ENCODE data around the gene EBF3.

EBF3 gene

DNA sequence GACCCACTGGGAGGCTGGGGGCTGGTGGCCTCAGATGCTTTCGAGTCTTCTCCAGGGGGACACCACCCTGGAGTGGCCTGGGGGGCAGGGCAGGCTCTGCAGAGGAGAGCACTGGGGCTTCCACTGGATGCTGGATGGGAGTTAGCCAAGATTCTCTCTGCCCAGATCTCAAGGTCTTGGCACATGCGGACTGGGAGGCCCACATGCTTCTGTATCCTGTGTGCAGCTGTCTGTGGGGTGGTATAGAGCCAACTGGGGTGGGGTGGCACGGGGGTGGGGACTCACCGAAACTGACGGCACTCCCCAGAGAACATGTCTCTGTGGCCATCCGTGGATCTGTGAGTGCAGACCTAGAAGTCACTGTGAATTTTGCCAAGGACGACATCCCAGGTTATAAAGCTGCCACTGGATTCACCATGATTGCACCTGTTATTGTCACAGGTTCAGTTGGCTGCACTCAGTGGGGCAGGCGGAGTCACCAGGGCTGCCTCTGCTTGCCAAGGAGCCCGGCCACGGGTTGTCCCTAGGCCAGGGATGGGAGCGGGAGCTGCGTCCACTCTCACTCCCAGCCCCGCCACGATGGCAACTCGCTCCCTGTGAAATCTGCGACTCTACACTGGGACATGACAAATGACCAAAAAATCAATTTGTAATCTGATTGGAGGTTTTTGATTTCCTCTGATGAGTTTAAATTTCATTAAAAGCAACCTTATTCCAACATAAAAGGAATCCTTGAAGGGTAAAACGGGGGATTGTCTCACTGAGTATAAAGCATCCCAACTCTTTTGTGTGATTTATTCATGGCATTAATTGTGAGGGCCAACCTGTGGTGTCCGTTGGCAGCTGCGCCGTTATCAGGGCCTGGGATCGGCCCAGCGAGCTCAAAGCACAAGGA, 131.3 kb downstream of the EBF3 start:
- no peak for DNase-seq (ENCODE audit: low read depth)

- no peak for DNase-seq (ENCODE audit: low read depth)
Observed at GRCh38 chr10:129831150-129831549, 132.9 kb downstream of the EBF3 start.

DNA sequence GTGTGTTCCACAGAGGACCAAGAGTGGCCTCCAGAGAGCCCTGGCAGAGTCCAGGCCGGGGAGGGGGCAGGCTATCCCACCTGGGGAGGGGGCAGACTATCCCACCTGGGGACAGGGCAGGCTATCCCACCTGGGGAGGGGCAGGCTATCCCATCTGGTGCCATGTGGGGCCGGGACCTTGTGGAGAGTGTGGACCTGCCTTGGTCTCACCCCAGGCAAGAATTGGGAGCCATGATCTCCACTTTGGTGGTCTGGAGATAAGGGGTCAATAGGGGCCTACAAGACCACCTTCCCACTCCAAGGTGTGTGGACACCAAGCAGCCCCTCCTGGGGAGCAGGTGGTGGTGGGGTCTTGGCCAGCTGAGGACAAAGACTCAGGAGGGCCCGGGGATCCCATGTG, 138.2 kb downstream of the EBF3 start:
- no peak for DNase-seq (ENCODE audit: low read depth)

- DNase-seq (ENCODE audit: low read depth) = no peak
Observed at GRCh38 chr10:129825221-129825620, 138.9 kb downstream of the EBF3 start.

DNA sequence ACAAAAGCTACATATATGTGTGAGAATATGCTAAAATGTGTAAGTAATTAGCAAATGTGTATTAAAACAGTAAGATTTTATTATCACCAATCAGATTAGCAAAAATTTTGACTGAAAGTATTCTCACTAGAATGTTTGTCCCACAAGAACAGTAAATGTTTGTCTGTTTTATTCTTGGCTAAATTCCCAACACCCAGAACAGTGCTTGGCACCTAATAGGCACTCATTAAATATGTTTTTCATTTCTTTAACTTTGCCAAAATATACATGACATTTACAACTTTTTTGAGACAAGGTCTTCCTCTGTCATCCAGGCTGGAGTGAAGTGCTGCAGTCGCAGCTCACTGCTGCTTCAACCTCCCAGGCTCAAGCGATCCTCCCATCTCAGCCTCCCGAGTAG, 143.6 kb downstream of the EBF3 start:
- no peak for DNase-seq (ENCODE audit: low read depth)

DNA sequence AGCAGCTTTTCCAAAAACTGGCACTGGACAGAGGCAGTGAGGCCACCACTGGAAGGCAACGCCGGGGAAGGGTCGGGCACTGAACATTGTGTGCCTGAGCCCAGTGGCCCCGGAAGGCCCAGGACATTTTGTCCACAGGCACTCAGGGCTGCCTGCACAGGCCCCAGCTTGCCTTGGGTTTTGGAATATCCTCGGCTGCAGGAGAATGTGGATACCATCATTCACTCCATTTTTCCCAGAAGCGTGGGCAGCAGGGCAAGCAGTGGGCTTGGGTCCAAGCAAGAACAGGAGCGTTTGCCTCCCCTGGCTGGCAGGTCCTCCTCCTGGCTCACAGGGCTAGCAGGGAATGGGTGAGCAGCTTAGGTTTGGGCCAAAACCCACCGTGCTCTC, 147.4 kb downstream of the EBF3 start:
- DNase-seq (ENCODE audit: low read depth) = no peak

- no peak for DNase-seq (ENCODE audit: low read depth)
Observed at GRCh38 chr10:129815898-129816655, 148.0 kb downstream of the EBF3 start.

- no peak for DNase-seq (ENCODE audit: low read depth)
Observed at GRCh38 chr10:129814681-129815646, 149.1 kb downstream of the EBF3 start.

GRCh38 chr10:129812398-129812797, 151.7 kb downstream of the EBF3 start:
- DNase-seq (ENCODE audit: low read depth) = no peak

DNA sequence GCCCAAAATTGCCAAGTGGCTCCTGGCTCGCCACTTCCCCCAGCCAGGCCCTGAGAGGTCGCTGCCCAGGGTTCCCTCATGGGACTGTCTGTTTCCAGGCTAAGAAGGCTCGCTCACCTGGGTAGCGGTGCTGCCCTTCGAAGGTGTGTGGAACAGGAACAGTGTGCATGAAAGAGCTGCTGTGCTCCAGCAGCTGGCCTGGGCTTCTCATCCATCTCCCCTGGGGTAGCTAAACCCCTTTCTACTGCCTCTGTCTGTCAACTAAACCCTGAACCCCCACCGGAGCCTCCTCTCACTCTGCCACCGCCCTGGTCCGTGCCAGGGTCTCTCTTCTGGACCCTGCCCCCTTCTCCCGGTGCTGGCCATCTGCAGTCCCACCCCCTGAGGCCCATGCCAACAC, 152.9 kb downstream of the EBF3 start:
- no peak for DNase-seq (ENCODE audit: low read depth)

DNA sequence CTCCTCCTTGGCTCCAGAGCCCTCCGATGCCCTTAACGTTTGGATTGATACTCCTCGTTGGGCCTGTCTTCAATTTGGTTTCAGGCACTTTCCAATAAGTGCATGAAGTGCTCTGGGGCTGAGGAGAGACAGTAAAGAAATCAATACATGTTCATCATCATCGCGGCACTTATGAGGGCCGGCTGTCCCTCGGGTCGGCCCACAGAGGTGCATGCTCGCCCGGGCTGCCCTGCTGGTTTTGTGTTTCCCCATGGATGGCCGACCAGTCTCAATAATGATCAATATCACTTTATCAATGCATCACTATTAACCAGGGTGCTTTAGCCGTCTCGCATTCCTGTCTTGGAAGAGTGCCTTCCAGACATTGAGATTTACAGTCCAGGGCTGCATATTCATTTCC, 154.2 kb downstream of the EBF3 start:
- DNase-seq (ENCODE audit: low read depth) = no peak

DNA sequence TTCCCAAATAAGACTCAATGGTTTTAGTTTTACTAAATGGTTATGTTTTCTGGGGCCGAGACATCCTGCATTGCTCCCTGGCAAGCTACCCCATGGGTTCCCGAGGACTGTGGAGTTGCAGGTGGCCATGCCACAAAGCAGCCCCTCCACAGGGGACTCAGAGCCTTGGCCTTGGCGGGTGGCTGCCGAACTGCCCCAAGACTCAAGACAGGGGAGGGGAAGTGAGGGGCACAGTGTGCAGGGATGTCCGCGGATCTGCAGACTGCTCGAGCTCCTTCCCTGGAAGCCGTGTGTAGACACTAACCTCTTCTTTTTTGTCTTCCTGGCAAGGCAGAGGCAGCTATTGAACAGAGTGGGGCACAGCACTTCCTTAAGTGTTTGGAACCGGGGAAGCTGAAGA, 154.6 kb downstream of the EBF3 start:
- DNase-seq (ENCODE audit: low read depth) = no peak

DNA sequence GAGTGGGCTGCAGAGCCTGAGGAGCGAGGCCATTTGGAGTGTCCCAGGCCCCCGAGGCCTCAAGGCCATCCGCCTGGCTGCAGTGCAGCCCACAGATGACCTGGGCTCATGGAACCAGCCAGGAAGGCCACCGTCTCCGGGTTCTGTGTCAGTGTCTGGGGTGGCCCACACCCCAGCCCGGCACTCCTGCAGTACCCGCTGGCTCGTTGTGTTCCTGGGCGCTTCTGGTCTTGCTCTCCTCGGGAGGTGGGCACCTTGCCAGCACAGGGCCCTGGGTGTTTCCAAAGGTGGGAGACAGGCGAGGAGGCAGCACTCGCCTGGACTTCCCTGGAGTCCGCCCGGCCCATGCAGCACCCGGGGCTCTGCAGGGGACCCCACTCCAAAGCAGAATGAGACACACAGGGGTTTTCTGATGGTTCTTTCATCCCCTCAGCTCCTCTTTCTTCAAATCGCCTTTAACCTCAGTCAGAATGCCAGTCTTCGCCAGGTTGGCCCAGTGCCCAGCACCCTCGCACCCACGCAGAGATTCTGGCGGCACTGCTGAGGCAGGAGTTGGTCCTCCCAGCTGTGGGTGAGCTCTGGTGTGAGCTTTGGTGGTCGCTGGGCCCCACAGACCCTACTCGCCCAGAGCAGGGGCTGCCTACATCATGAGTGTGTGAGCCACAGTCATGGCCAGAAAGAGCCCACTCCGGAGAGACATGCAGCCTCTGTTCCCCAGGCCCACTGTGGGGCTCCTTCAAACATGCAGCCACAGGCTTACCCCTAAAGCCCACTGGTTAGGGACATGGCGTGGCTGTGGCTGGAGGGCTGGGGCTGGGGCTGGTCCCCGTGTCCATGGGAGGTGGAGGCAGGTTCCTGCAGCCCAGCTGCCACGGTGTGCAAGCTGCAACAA, 155.7 kb downstream of the EBF3 start:
- no peak for DNase-seq (ENCODE audit: low read depth)

- DNase-seq (ENCODE audit: low read depth) = no peak
Observed at GRCh38 chr10:129807211-129807610, 156.9 kb downstream of the EBF3 start.

DNA sequence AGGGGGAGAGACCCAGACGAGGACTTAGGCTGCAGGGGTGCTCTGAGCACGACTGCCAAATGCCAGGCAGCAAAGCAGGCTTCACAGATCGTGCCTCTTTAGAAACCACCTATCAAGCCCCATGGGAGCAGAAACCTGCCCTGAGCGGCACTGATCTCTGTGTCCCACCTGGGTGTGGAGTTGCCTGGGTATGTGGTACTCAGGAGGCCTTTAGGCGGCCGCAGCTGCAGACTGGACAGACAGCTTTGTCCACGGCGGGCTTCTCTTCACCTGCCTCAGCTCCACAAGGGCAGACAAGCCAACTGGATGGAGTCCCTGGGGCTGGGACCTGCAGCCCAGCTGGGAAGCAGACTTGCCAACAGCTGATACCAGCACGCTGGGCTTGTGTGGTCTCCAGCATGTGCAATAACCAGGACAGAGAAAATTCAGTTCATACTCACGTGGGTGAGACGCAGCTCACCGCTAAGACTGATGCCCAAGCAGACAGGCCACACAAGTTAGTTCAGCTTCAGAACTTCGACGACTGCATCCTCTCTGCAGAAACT, 163.2 kb downstream of the EBF3 start:
- no peak for DNase-seq (ENCODE audit: low read depth)

DNA sequence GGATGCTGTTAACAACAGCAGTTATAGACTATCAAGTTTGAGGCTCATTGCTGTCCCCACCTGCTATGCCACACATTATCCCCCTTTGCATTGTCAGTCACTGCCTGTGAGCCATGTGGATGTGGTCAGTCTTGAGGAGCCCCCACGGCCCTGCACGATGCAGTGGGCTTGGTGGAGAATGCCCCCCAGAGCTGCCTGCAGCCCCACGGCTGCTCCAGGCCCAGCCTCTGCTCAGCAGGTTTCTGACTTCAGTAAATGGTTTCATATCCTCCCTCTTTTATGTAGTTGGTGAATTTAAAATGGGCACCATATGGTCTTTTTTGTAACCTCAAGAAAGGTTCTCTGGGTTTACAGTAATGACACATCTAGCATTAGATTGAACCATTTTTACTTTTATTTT, 164.1 kb downstream of the EBF3 start:
- DNase-seq (ENCODE audit: low read depth) = no peak

DNA sequence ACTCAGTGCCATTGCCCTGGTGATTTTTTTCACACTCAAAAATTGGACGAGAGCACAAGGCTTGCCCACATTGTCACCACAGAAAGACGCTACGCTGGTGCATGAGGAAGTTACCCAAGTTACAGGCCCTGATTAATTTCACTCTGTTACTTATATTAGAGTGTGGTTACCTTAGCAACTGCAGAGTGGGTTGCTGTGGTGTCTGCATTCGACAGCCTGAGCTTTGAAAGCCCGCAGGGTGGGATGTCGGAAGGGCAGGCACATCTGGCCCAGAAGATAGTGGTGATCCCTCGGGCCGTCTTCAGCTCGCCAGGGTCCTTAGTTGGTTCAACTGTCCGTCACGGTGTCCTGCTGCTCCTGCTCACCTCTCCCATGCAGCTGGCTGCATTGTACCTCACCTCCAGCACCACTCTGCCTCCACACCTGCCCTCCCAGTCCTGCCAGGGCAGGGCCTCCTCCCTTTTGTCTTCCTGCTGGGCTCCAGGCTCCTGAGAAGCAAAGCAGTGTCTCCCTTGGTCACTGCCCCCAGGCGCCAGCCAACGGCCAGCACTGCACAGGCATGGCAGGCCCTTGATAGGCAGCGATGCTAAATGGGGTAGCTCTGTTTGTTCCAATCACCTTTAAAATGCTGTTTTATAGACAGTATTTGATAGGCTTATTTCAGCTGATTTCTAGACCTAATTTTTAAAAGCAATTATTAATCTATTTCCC, 167.2 kb downstream of the EBF3 start:
- DNase-seq (ENCODE audit: low read depth) = no peak

DNA sequence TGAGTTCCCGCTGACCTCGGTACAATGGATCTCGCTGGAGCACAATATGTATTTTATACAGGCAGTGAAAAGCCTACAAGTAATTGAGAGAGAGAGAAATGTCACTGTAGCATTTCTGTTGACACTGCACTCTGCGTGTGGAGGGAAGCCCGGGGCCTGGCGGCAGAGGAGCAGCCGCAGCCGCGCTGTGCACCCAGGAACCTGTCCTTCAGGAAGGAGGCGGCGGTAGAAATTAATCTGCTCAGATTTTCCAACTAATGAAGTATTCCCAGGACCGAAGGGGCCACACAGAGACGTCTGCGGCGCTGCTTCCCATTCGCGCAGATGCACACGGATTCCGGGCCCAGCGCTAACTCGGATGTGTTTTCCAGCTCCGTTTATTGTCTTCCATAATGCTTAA, 170.1 kb downstream of the EBF3 start:
- no peak for DNase-seq (ENCODE audit: low read depth)

DNA sequence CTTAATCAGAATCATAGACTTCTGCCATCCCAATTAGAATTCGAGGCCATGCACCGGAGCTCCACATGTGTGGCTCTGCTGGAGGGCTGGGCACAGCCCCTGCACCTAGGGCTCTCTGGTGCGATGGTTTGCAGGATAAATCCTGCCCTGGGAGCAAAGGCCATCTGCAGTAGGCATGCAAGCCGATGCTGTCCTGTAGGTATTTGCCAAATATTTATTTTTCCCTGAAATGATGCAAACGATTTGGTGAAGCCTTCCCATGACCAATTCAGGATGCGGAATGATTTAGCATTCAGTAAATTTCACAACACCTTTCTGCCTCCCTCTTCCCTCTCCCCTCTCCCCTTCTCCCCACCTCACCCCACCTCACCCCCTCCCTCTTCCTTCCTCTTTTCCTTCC, 170.6 kb downstream of the EBF3 start:
- no peak for DNase-seq (ENCODE audit: low read depth)

- DNase-seq (ENCODE audit: low read depth) = no peak
Observed at GRCh38 chr10:129792864-129793263, 171.2 kb downstream of the EBF3 start.
